HepG2 (cell line): ENCODE data around the gene DHTKD1. TPM values are rescaled to one million over a fixed set of nuclear protein-coding genes. Genes with fewer than 3 reads are reported as not detected.
A peak's percentile ranks its signal among the peaks of the same experiment; 100 is the strongest.

Experiments
- BORCS8-MEF2B ChIP-seq: sonication (generic); formaldehyde crosslinking; IDR thresholded peaks from 2 replicates; pipeline ENCODE4 v1.8.0; 2022; ENCODE audit warnings: mild to moderate bottlenecking, missing genetic modification reagents
- CBFB ChIP-seq: sonication (generic); formaldehyde crosslinking; IDR thresholded peaks from 2 replicates; pipeline ENCODE4 v1.4.0; 2020; ENCODE audit warnings: missing genetic modification reagents
- CEBPZ ChIP-seq: IDR thresholded peaks from 2 replicates; pipeline ENCODE4 v1.6.1; 2012; ENCODE audit warnings: low read length, improper control_type of control experiment
- GTF3A ChIP-seq: sonication (generic); formaldehyde crosslinking; conservative IDR thresholded peaks from 2 replicates; pipeline ENCODE4 v1.4.0; 2020; ENCODE audit warnings: mild to moderate bottlenecking, missing genetic modification reagents
- GZF1 ChIP-seq: sonication (generic); formaldehyde crosslinking; IDR thresholded peaks from 2 replicates; pipeline ENCODE4 v1.5.1; 2020; ENCODE audit warnings: mild to moderate bottlenecking, missing genetic modification reagents
- MYNN ChIP-seq: sonication (generic); formaldehyde crosslinking; IDR thresholded peaks from 2 replicates; pipeline ENCODE4 v1.4.0; 2020; ENCODE audit warnings: mild to moderate bottlenecking, low read depth, missing genetic modification reagents
- NAIF1 ChIP-seq: sonication (generic); formaldehyde crosslinking; IDR thresholded peaks from 2 replicates; pipeline ENCODE4 v1.5.0; 2020; ENCODE audit warnings: mild to moderate bottlenecking, missing genetic modification reagents, borderline replicate concordance
- POLR2AphosphoS2 ChIP-seq: IDR thresholded peaks from 2 replicates; pipeline ENCODE4 v1.6.1; 2011; ENCODE audit warnings: low read depth, low read length, improper control_type of control experiment
- PRDM4 ChIP-seq: sonication (generic); formaldehyde crosslinking; IDR thresholded peaks from 2 replicates; pipeline ENCODE4 v1.9.0; 2021; ENCODE audit warnings: missing genetic modification reagents, borderline replicate concordance
- RAD21 ChIP-seq: fragments of 450-650 bp; formaldehyde crosslinking; IDR thresholded peaks from 2 replicates; pipeline ENCODE4 v1.5.0; 2020; ENCODE audit warnings: mild to moderate bottlenecking
- SOX6 ChIP-seq, 2 experiments: fragments of 450-650 bp in 1 of 2; sonication (generic) in 1 of 2; formaldehyde crosslinking in 1 of 2; IDR thresholded peaks; 2 replicates each; pipeline versions ENCODE4 v1.4.0 to v1.6.1; 2017 to 2020; ENCODE audit warnings: antibody characterized with exemption in 1 of 2, mild to moderate bottlenecking in 1 of 2, missing genetic modification reagents in 1 of 2
- SP1 ChIP-seq, 2 experiments: fragments of 450-650 bp in 1 of 2; sonication (generic) in 1 of 2; formaldehyde crosslinking in 1 of 2; IDR thresholded peaks; 2 replicates each; pipeline versions ENCODE4 v1.4.0 to v1.6.1; 2016 to 2020; ENCODE audit warnings: missing genetic modification reagents in 1 of 2
- TCF7 ChIP-seq: sonication (generic); IDR thresholded peaks from 2 replicates; pipeline ENCODE4 v1.6.1; 2016; ENCODE audit warnings: antibody characterized with exemption, low read depth
- U2AF1 ChIP-seq: fragments of 200-400 bp; formaldehyde crosslinking; optimal IDR thresholded peaks from 2 replicates; pipeline ENCODE3; 2017; ENCODE audit warnings: mild to moderate bottlenecking, low read depth, low read length
- ZBTB21 ChIP-seq: sonication (generic); formaldehyde crosslinking; IDR thresholded peaks from 2 replicates; pipeline ENCODE4 v1.4.0; 2020; ENCODE audit warnings: missing genetic modification reagents
- ZNF232 ChIP-seq: sonication (generic); formaldehyde crosslinking; IDR thresholded peaks from 2 replicates; pipeline ENCODE4 v1.4.0; 2020; ENCODE audit warnings: missing genetic modification reagents, borderline replicate concordance
- ZNF567 ChIP-seq: sonication (generic); formaldehyde crosslinking; IDR thresholded peaks from 2 replicates; pipeline ENCODE4 v1.8.1; 2023; ENCODE audit warnings: mild to moderate bottlenecking, missing genetic modification reagents, borderline replicate concordance
- ZNF589 ChIP-seq: sonication (generic); formaldehyde crosslinking; conservative IDR thresholded peaks from 2 replicates; pipeline ENCODE4 v1.8.0; 2022; ENCODE audit warnings: mild to moderate bottlenecking, moderate library complexity, missing genetic modification reagents
- polyA plus RNA-seq, 8 experiments: library from polyadenylated mRNA; depleted of rRNA in 3 of 8; stranded (reverse) in 7 of 8; unstranded in 1 of 8; fragments of >200 nt; fragmentation: Illumina TruSeq in 4 of 8; extraction: Trizol in 4 of 8; gene quantifications; 2 replicates each; pipeline versions ENCODE4 v1.2.1 to v1.2.3, GENCODE V29; 2011 to 2016; ENCODE audit warnings: low read depth in 4 of 8, missing spikeins in 1 of 8, mixed read lengths in 1 of 8; ENCODE audit not compliant: insufficient read depth in 1 of 8
- total RNA-seq, 5 experiments: library from RNA; depleted of rRNA; stranded (reverse); fragments of >200 nt; fragmentation: Illumina TruSeq; extraction: Trizol; gene quantifications; 2 replicates each; pipeline ENCODE4 v1.2.3, GENCODE V29; 2016; ENCODE audit warnings: low read depth in 1 of 5
- TF ChIP-seq, protein P1 (sequence below): sonication (generic); formaldehyde crosslinking; IDR thresholded peaks from 2 replicates; pipeline ENCODE4 v1.5.0; 2020; ENCODE audit warnings: mild to moderate bottlenecking, missing genetic modification reagents, moderate library complexity
- TF ChIP-seq, protein P2 (sequence below): sonication (generic); formaldehyde crosslinking; IDR thresholded peaks from 2 replicates; pipeline ENCODE4 v1.4.0; 2020; ENCODE audit warnings: missing genetic modification reagents

DHTKD1 gene
- total and polyA plus RNA-seq, 2 of the 13 experiments (the other 11 are each of a cell fraction or from before 2014, with no cell fraction given) = 9.6 to 14.1 TPM

DNA sequence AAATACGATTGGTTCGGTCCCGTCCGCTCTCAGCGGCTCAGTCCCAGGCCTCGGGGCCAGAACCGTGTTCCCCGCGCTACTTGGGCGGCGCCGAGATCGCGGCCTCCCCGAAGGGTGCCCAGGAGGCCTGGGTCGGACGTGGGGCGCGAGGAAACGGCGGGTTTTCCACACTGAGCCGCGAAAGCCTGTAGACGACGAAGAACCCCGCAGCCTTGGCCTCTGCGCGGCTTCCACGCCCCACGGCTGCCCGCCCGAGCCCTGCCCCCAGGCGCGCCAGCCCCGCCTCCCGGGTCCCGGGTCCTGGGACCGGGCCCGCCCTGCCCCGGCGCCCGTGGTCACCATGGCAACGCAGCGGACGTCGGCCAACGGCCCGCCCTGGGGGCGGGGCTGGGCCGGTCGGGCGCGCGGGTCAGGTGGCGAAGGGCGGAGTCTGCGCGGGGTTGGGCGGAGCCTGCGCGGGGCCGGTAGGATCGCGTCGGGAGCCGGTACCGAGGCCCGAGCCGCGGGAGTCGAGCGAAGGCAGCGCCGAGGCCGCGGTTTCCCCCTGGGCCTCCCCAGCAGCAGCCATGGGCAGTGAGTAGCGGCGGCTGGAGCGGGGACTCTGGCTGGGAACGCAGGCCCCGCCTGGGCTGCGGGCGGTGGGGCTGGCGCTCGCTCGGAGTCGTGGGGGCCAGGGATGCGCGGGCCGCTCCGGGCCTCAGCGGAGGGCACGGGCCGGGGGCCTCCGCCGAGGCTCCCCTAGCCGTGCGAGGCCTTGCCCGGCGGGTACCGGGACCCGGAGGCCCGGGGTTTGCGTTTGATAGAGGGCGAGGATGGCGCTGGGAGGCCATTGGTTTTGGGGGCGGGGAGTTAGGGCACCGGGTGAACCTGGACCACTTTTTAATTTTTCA, 60.7 kb downstream of the DHTKD1 start, which contains the start of gene SEC61A2 (continued):
- no peak for TF ChIP-seq PRDM4 (CRISPR knock-in tag)
- TF ChIP-seq, protein P1, sequence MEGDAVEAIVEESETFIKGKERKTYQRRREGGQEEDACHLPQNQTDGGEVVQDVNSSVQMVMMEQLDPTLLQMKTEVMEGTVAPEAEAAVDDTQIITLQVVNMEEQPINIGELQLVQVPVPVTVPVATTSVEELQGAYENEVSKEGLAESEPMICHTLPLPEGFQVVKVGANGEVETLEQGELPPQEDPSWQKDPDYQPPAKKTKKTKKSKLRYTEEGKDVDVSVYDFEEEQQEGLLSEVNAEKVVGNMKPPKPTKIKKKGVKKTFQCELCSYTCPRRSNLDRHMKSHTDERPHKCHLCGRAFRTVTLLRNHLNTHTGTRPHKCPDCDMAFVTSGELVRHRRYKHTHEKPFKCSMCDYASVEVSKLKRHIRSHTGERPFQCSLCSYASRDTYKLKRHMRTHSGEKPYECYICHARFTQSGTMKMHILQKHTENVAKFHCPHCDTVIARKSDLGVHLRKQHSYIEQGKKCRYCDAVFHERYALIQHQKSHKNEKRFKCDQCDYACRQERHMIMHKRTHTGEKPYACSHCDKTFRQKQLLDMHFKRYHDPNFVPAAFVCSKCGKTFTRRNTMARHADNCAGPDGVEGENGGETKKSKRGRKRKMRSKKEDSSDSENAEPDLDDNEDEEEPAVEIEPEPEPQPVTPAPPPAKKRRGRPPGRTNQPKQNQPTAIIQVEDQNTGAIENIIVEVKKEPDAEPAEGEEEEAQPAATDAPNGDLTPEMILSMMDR = no peak
- TF ChIP-seq, protein P2, sequence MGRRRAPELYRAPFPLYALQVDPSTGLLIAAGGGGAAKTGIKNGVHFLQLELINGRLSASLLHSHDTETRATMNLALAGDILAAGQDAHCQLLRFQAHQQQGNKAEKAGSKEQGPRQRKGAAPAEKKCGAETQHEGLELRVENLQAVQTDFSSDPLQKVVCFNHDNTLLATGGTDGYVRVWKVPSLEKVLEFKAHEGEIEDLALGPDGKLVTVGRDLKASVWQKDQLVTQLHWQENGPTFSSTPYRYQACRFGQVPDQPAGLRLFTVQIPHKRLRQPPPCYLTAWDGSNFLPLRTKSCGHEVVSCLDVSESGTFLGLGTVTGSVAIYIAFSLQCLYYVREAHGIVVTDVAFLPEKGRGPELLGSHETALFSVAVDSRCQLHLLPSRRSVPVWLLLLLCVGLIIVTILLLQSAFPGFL = 0 out of 2 replicates have a peak, but pooled peaks have one; percentile 55
- TF ChIP-seq SOX6 (IDR thresholded peaks at IDR 0.05) = no peak
- peak; percentile 40; the same call in 1 of the 2 replicates for TF ChIP-seq SOX6 (CRISPR knock-in tag; IDR thresholded peaks at IDR 0.05)
- no peak for TF ChIP-seq ZNF567
- TF ChIP-seq TCF7 = no peak
- TF ChIP-seq BORCS8-MEF2B (CRISPR knock-in tag) = peak; percentile 53; the same call in 1 of the 2 replicates
- peak; percentile 49; the same call in 1 of the 2 replicates for TF ChIP-seq ZNF232
- no peak for TF ChIP-seq CBFB (CRISPR knock-in tag)
- peak; percentile 50 for TF ChIP-seq U2AF1
- no peak for TF ChIP-seq ZNF589
- TF ChIP-seq SP1 (IDR thresholded peaks at IDR 0.05) = no peak
- TF ChIP-seq SP1 (CRISPR knock-in tag; IDR thresholded peaks at IDR 0.05) = peak; percentile 65
- no peak for TF ChIP-seq NAIF1 (CRISPR knock-in tag)
- TF ChIP-seq GTF3A = no peak
- TF ChIP-seq MYNN (CRISPR knock-in tag) = no peak
- TF ChIP-seq GZF1 (CRISPR knock-in tag) = no peak
- no peak for TF ChIP-seq CEBPZ
- TF ChIP-seq RAD21 = peak; percentile 30; the same call in 1 of the 2 replicates
- no peak for TF ChIP-seq POLR2AphosphoS2
- no peak for TF ChIP-seq ZBTB21 (CRISPR knock-in tag)
